Body of pancreas (tissue), 4 donors: ENCODE data around the gene BCLAF3. TPM values are rescaled to one million over a fixed set of nuclear protein-coding genes. Genes with fewer than 3 reads are reported as not detected.

Source experiments
- ATAC-seq: fragments of 150-250 bp; one replicate; pipeline ENCODE4 v1.9.1; 2016
- DNase-seq, 4 donors: peaks; one replicate each; pipeline ENCODE4 v3.0.0-alpha.2; 2019
- H3K27ac ChIP-seq, 4 donors: fragments of 200-600 bp; sonication (generic); 1 replicate in 3 of 4; 2 replicates in 1 of 4; pipeline versions ENCODE4 v1.5.1 to v1.6.1; 2016 to 2019; ENCODE audit warnings: mild to moderate bottlenecking in 1 of 4, mixed read lengths in 1 of 4, moderate library complexity in 1 of 4
- H3K27me3 ChIP-seq, 2 donors: fragments of 200-600 bp; sonication (generic); one replicate each; pipeline ENCODE4 v1.6.0; 2016; ENCODE audit warnings: mild to moderate bottlenecking in 1 of 2
- H3K36me3 ChIP-seq, 2 donors: fragments of 200-600 bp; sonication (generic); replicated peaks in 1 of 2; 2 replicates each; pipeline ENCODE4 v1.5.1; 2016; ENCODE audit warnings: low read depth in 2 of 2; ENCODE audit not compliant: insufficient read depth in 1 of 2
- H3K4me1 ChIP-seq: fragments of 200-600 bp; sonication (generic); one replicate; pipeline ENCODE4 v1.6.0; 2016
- H3K4me3 ChIP-seq, 2 donors: fragments of 200-600 bp; sonication (generic); 1 replicate in 1 of 2; 2 replicates in 1 of 2; pipeline ENCODE4 v1.5.1; 2016 to 2019
- H3K9me3 ChIP-seq, 3 donors: fragments of 200-600 bp; sonication (generic); 1 replicate in 2 of 3; 2 replicates in 1 of 3; pipeline ENCODE4 v1.5.1; 2016
- POLR2A ChIP-seq, 3 donors: fragments of 450-650 bp; IDR thresholded peaks; one replicate each; pipeline ENCODE4 v1.6.1; 2016; ENCODE audit warnings: antibody characterized with exemption in 3 of 3, mild to moderate bottlenecking in 2 of 3
- WGBS, 2 donors: methylation state at CpG; one replicate each; pipeline ENCODE4 v1.1.5; 2017; 5-methylcytosine and 5-hydroxymethylcytosine counted together
- intact Hi-C: fragments of 100-400 bp; cut with DNase I; formaldehyde crosslinking; loops from one replicate; pipeline ENCODE4 v1.15.1; 2023
- total RNA-seq, 2 donors: library from RNA; depleted of rRNA; stranded (reverse); fragments of >200 nt; gene quantifications; one replicate each; pipeline ENCODE4 v1.1.0, GENCODE V29; 2016
- TF ChIP-seq, protein P1 (sequence below), 7 experiments: fragments of 450-650 bp in 4 of 7; fragments of 200-600 bp in 3 of 7; sonication (generic) in 3 of 7; IDR thresholded peaks; one replicate each; pipeline ENCODE4 v1.5.1; 2016 to 2019; ENCODE audit warnings: antibody characterized with exemption in 7 of 7

Gene BCLAF3
- total RNA-seq, 2 donors from 2014 or later = 8.0 to 8.9 TPM

GRCh38 chrX:19956306-19956705 is 34.6 kb downstream of the BCLAF3 start:
- no peak for ATAC-seq

GRCh38 chrX:19955306-19955705 is 35.6 kb downstream of the BCLAF3 start:
- intact Hi-C loops = no loop called here
- no peaks in the 10 kb centered on the region for H3K4me1 ChIP-seq
- DNase-seq (no peak), ATAC-seq (no peak)
- no peaks in the 10 kb centered on the region for H3K36me3 ChIP-seq
- no peaks in the 10 kb centered on the region for H3K9me3 ChIP-seq
- TF ChIP-seq, protein P1, sequence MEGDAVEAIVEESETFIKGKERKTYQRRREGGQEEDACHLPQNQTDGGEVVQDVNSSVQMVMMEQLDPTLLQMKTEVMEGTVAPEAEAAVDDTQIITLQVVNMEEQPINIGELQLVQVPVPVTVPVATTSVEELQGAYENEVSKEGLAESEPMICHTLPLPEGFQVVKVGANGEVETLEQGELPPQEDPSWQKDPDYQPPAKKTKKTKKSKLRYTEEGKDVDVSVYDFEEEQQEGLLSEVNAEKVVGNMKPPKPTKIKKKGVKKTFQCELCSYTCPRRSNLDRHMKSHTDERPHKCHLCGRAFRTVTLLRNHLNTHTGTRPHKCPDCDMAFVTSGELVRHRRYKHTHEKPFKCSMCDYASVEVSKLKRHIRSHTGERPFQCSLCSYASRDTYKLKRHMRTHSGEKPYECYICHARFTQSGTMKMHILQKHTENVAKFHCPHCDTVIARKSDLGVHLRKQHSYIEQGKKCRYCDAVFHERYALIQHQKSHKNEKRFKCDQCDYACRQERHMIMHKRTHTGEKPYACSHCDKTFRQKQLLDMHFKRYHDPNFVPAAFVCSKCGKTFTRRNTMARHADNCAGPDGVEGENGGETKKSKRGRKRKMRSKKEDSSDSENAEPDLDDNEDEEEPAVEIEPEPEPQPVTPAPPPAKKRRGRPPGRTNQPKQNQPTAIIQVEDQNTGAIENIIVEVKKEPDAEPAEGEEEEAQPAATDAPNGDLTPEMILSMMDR (IDR thresholded peaks at IDR 0.05) = no peak
- no peak for TF ChIP-seq POLR2A (IDR thresholded peaks at IDR 0.05)
- WGBS, 2 donors = 76 to 91% methylated on average over 2 of the region's 2 CpGs
- H3K27me3 ChIP-seq = no peaks in the 10 kb centered on the region
- no peak overlapping the region for H3K4me3 ChIP-seq
- no peak overlapping the region for H3K27ac ChIP-seq

More at GRCh38 chrX:19956306-19956705, 34.6 kb downstream of the BCLAF3 start:
- Histone ChIP-seq H3K27me3 (no peaks in the 10 kb centered on the region), H3K9me3 (no peaks in the 10 kb centered on the region), H3K27ac (no peak overlapping the region), H3K4me1 (no peaks in the 10 kb centered on the region), H3K36me3 (no peaks in the 10 kb centered on the region), H3K4me3 (no peak overlapping the region)
- intact Hi-C loops = no loop called here
- no peak for DNase-seq
- no peak for TF ChIP-seq POLR2A (IDR thresholded peaks at IDR 0.05)
- TF ChIP-seq, protein P1 (IDR thresholded peaks at IDR 0.05) = no peak

GRCh38 chrX:19954335-19955096 is 36.3 kb downstream of the BCLAF3 start:
- Histone ChIP-seq H3K4me1 (no peaks in the 10 kb centered on the region), H3K4me3 (no peak overlapping the region), H3K9me3 (no peaks in the 10 kb centered on the region), H3K27me3 (no peaks in the 10 kb centered on the region), H3K27ac (no peak overlapping the region), H3K36me3 (no peaks in the 10 kb centered on the region)
- intact Hi-C loops = no loop called here
- no peak for TF ChIP-seq POLR2A (IDR thresholded peaks at IDR 0.05)
- TF ChIP-seq, protein P1 (IDR thresholded peaks at IDR 0.05) = no peak
- ATAC-seq = no peak
- 92 to 94% methylated on average over 2 of the region's 2 CpGs for WGBS, 2 donors
- no peak for DNase-seq

DNA sequence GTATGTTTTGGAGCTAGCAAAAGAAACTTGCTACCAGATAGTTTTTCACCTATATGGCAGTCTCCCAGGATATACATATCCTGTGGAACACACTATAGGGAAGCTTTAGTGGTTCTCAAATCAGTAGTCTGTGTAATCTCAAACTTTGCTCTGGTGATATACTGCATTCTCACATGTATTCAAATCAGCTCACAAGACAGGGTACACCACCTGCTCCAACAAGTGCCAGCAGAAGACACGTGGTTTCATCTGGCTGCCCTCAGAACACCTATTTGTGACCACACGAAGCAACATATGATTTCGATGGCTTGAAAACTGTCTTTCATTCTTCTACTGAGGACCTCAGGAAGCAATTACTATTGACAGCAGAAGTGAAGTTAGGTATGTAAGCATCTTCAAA is 37.7 kb downstream of the BCLAF3 start:
- DNase-seq (no peak), ATAC-seq (no peak)
- Histone ChIP-seq H3K4me1 (no peaks in the 10 kb centered on the region), H3K4me3 (no peak overlapping the region), H3K9me3 (no peaks in the 10 kb centered on the region), H3K27ac (no peak overlapping the region), H3K27me3 (no peaks in the 10 kb centered on the region), H3K36me3 (no peaks in the 10 kb centered on the region)
- TF ChIP-seq, protein P1 (IDR thresholded peaks at IDR 0.05) = no peak
- no peak for TF ChIP-seq POLR2A (IDR thresholded peaks at IDR 0.05)
- intact Hi-C loops = no loop called here
- WGBS, 2 donors = 83% methylated on average over 2 to 3 of the region's 3 CpGs

GRCh38 chrX:19949340-19949739 is 41.5 kb downstream of the BCLAF3 start:
- 80 to 93% methylated on average over 2 of the region's 2 CpGs for WGBS, 2 donors
- Histone ChIP-seq H3K4me1 (no peaks in the 10 kb centered on the region), H3K36me3 (no peaks in the 10 kb centered on the region), H3K27ac (no peak overlapping the region), H3K9me3 (no peaks in the 10 kb centered on the region), H3K27me3 (no peaks in the 10 kb centered on the region), H3K4me3 (no peak overlapping the region)
- TF ChIP-seq POLR2A (IDR thresholded peaks at IDR 0.05) = no peak
- TF ChIP-seq, protein P1 (IDR thresholded peaks at IDR 0.05) = no peak
- intact Hi-C loops = no loop called here
- DNase-seq = no peak
- no peak for ATAC-seq
